Trophoblast cell (in vitro differentiated cells and primary cell): ENCODE results near the gene PFKFB3.

Experiments
- DNase-seq, 2 donors: peaks; one replicate each; pipeline ENCODE4 v3.0.0-alpha.2; 2016
- H2AFZ ChIP-seq: 2 replicates; pipeline ENCODE4 v1.6.1; 2013; ENCODE audit warnings: low read length, moderate library complexity, mild to moderate bottlenecking; ENCODE audit not compliant: insufficient read depth, poor library complexity
- H2AK5ac ChIP-seq: 2 replicates; pipeline ENCODE4 v1.6.1; 2013; ENCODE audit warnings: mild to moderate bottlenecking, low read length
- H2BK120ac ChIP-seq: 2 replicates; pipeline ENCODE4 v1.6.1; 2013; ENCODE audit warnings: low read length, mild to moderate bottlenecking, moderate library complexity; ENCODE audit not compliant: insufficient read depth, poor library complexity
- H2BK12ac ChIP-seq: 2 replicates; pipeline ENCODE4 v1.6.1; 2013; ENCODE audit warnings: mild to moderate bottlenecking, low read length, moderate library complexity
- H2BK5ac ChIP-seq: 2 replicates; pipeline ENCODE4 v1.6.1; 2013; ENCODE audit warnings: low read length, low read depth, moderate library complexity, mild to moderate bottlenecking; ENCODE audit not compliant: poor library complexity
- H3K14ac ChIP-seq: 2 replicates; pipeline ENCODE4 v1.6.1; 2013; ENCODE audit warnings: mild to moderate bottlenecking, low read length
- H3K18ac ChIP-seq: 2 replicates; pipeline ENCODE4 v1.6.1; 2013; ENCODE audit warnings: mild to moderate bottlenecking, low read length
- H3K23ac ChIP-seq: 2 replicates; pipeline ENCODE4 v1.6.1; 2013; ENCODE audit warnings: low read length
- H3K27ac ChIP-seq: 2 replicates; pipeline ENCODE4 v1.5.1; 2013; ENCODE audit warnings: low read depth, mild to moderate bottlenecking, inconsistent platforms, low read length, moderate library complexity
- H3K27me3 ChIP-seq: 2 replicates; pipeline ENCODE4 v1.6.1; 2013; ENCODE audit warnings: inconsistent platforms, mild to moderate bottlenecking, low read length, moderate library complexity; ENCODE audit not compliant: insufficient read depth
- H3K36me3 ChIP-seq, 2 experiments: 1 replicate in 1 of 2; 2 replicates in 1 of 2; pipeline ENCODE4 v1.6.1; 2013; ENCODE audit warnings: low read length in 2 of 2, mild to moderate bottlenecking in 2 of 2, moderate library complexity in 1 of 2; ENCODE audit not compliant: insufficient read depth in 2 of 2, control insufficient read depth in 1 of 2
- H3K4ac ChIP-seq: 2 replicates; pipeline ENCODE4 v1.6.1; 2013; ENCODE audit warnings: low read depth, mild to moderate bottlenecking, low read length, moderate library complexity
- H3K4me1 ChIP-seq, 2 experiments: 1 replicate in 1 of 2; 2 replicates in 1 of 2; pipeline ENCODE4 v1.6.1; 2013; ENCODE audit warnings: low read length in 2 of 2, mild to moderate bottlenecking in 2 of 2, moderate library complexity in 1 of 2; ENCODE audit not compliant: insufficient read depth in 2 of 2, control insufficient read depth in 1 of 2
- H3K4me2 ChIP-seq: 2 replicates; pipeline ENCODE4 v1.6.1; 2013; ENCODE audit warnings: inconsistent platforms, mild to moderate bottlenecking, low read length, moderate library complexity
- H3K4me3 ChIP-seq: 2 replicates; pipeline ENCODE4 v1.5.1; 2013; ENCODE audit warnings: mild to moderate bottlenecking, low read depth, low read length, inconsistent platforms
- H3K79me1 ChIP-seq: one replicate; pipeline ENCODE4 v1.6.1; 2013; ENCODE audit warnings: low read length
- H3K79me2 ChIP-seq: 2 replicates; pipeline ENCODE4 v1.6.1; 2013; ENCODE audit warnings: low read length, mild to moderate bottlenecking; ENCODE audit not compliant: control insufficient read depth, insufficient read depth, poor library complexity
- H3K9ac ChIP-seq: 2 replicates; pipeline ENCODE4 v1.6.1; 2013; ENCODE audit warnings: mild to moderate bottlenecking, low read length
- H3K9me3 ChIP-seq: 2 replicates; pipeline ENCODE4 v1.6.1; 2013; ENCODE audit warnings: low read depth, mild to moderate bottlenecking, control low read depth, inconsistent platforms, low read length; ENCODE audit not compliant: insufficient read depth
- H4K12ac ChIP-seq: 2 replicates; pipeline ENCODE4 v1.6.1; 2013; ENCODE audit warnings: low read depth, mild to moderate bottlenecking, low read length, moderate library complexity
- H4K8ac ChIP-seq: 2 replicates; pipeline ENCODE4 v1.6.1; 2013; ENCODE audit warnings: low read depth, mild to moderate bottlenecking, low read length, moderate library complexity
- H4K91ac ChIP-seq: one replicate; pipeline ENCODE4 v1.6.1; 2013; ENCODE audit warnings: low read depth, mild to moderate bottlenecking, low read length, moderate library complexity
- WGBS: extraction: QIAGEN DNeasy Blood & Tissue Kit; methylation state at CpG from one replicate; pipeline ENCODE4 v1.1.7; 2013; ENCODE audit warnings: missing lambda C conversion rate; ENCODE audit not compliant: insufficient read length, insufficient coverage; ENCODE audit errors: extremely low coverage; 5-methylcytosine and 5-hydroxymethylcytosine counted together

The PFKFB3 gene

DNA sequence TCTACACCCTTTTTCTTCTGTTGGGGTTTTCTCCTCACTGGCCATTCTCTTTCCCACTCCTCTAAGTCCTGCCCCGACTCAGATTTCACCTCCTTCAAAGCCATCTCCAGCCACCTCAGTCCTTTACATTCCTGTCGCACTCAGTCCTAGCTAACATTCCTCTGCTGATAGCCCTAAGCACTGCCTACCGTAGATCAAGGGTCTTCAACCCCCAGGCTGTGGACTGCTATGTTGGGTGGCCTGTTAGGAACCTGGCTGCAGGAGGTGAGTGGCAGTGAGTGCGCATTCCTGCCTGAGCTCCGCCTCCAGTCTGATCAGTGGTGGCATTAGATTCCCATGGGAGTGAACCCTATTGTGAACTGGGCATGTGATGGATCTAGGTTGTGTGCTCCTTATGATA lies 11.2 kb downstream of the PFKFB3 start:
- Histone ChIP-seq H3K9me3 (no peaks in the 10 kb centered on the region), H2AFZ (no peak overlapping the region), H2AK5ac (no peak overlapping the region), H3K4me1 (peaks cover 11 to 22% of the 10 kb centered on the region in 2 experiments), H2BK5ac (no peak overlapping the region), H4K8ac (no peak overlapping the region), H3K4me2 (no peak overlapping the region), H4K91ac (no peak overlapping the region), H3K27me3 (no peaks in the 10 kb centered on the region), H3K4me3 (no peak overlapping the region), H3K23ac (no peak overlapping the region), H3K27ac (no peak overlapping the region), H2BK120ac (no peak overlapping the region), H3K18ac (peak overlapping the region; percentile 15), H3K4ac (no peak overlapping the region), H3K9ac (no peak overlapping the region), H3K36me3 (peaks cover 60 to 61% of the 10 kb centered on the region in 2 experiments), H3K14ac (no peak overlapping the region), H2BK12ac (no peak overlapping the region), H3K79me2 (peaks cover 10% of the 10 kb centered on the region), H3K79me1 (peaks cover 4% of the 10 kb centered on the region), H4K12ac (no peak overlapping the region)
- WGBS = no CpG with 5 or more reads among the region's 5 CpGs
- no peak for DNase-seq

DNA sequence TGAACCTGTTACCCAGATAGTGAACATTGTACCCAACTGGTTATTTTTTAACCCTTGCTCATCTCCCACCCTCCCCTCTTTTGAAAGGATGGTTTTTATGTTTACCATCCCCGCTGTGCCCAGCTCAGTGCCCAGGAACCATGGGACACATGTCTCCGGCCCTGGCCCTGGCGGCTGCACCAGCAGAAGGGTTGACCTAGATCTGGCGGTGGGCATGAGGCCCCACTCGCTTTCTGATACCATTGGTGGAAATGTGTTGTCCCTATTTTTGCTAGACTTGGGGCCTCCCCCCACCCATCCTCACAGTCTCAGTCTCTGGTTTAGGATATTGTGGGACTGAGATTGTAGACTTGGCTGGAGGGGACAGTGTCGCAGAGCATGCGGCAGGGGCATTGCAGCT lies 11.9 kb downstream of the PFKFB3 start:
- Histone ChIP-seq H4K12ac (no peak overlapping the region), H3K79me2 (peaks cover 8% of the 10 kb centered on the region), H2BK12ac (no peak overlapping the region), H4K8ac (no peak overlapping the region), H4K91ac (no peak overlapping the region), H3K4me2 (no peak overlapping the region), H3K79me1 (peaks cover 7% of the 10 kb centered on the region), H2AK5ac (no peak overlapping the region), H2AFZ (no peak overlapping the region), H3K4me3 (no peak overlapping the region), H3K9me3 (no peaks in the 10 kb centered on the region), H3K4me1 (peaks cover 12 to 24% of the 10 kb centered on the region in 2 experiments), H3K4ac (no peak overlapping the region), H3K23ac (no peak overlapping the region), H3K27ac (no peak overlapping the region), H3K36me3 (peaks cover 67% of the 10 kb centered on the region in 2 experiments), H3K14ac (no peak overlapping the region), H3K18ac (peak overlapping the region; percentile 38), H2BK5ac (no peak overlapping the region), H2BK120ac (no peak overlapping the region), H3K9ac (no peak overlapping the region), H3K27me3 (no peaks in the 10 kb centered on the region)
- no CpG with 5 or more reads among the region's 7 CpGs for WGBS
- DNase-seq = no peak

DNA sequence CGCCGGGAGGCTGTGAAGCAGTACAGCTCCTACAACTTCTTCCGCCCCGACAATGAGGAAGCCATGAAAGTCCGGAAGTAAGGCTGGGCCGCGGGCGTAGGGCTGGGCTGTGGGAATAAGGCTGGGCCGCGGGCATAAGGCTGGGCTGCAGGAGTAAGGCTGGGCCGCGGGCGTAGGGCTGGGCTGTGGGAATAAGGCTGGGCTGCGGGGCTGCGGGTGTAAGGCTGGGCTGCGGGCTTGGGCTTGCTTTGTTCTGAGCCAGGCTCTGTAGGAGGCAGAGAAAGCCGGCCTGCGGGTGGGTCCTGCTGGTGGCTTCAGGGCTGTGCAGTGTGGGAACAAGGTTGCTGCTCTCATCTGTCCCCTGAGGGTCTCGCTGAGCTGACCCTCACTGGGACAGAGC lies 12.5 kb downstream of the PFKFB3 start:
- H3K27ac ChIP-seq = no peak overlapping the region
- H2BK120ac ChIP-seq = no peak overlapping the region
- no peak overlapping the region for H2BK12ac ChIP-seq
- H3K14ac ChIP-seq = no peak overlapping the region
- peaks cover 12 to 24% of the 10 kb centered on the region in 2 experiments for H3K4me1 ChIP-seq
- H3K27me3 ChIP-seq = no peaks in the 10 kb centered on the region
- H3K79me2 ChIP-seq = peaks cover 8% of the 10 kb centered on the region
- H2AK5ac ChIP-seq = no peak overlapping the region
- no peak overlapping the region for H4K8ac ChIP-seq
- peaks cover 68 to 72% of the 10 kb centered on the region in 2 experiments for H3K36me3 ChIP-seq
- H3K4me3 ChIP-seq = no peak overlapping the region
- no peak overlapping the region for H4K12ac ChIP-seq
- H3K9me3 ChIP-seq = no peaks in the 10 kb centered on the region
- no peak overlapping the region for H3K4ac ChIP-seq
- H3K18ac ChIP-seq = no peak overlapping the region
- H4K91ac ChIP-seq = no peak overlapping the region
- peaks cover 7% of the 10 kb centered on the region for H3K79me1 ChIP-seq
- H2AFZ ChIP-seq = no peak overlapping the region
- H3K4me2 ChIP-seq = no peak overlapping the region
- H2BK5ac ChIP-seq = no peak overlapping the region
- H3K9ac ChIP-seq = no peak overlapping the region
- DNase-seq = peak; percentile 80 to 90
- no peak overlapping the region for H3K23ac ChIP-seq
- no CpG with 5 or more reads among the region's 19 CpGs for WGBS

DNA sequence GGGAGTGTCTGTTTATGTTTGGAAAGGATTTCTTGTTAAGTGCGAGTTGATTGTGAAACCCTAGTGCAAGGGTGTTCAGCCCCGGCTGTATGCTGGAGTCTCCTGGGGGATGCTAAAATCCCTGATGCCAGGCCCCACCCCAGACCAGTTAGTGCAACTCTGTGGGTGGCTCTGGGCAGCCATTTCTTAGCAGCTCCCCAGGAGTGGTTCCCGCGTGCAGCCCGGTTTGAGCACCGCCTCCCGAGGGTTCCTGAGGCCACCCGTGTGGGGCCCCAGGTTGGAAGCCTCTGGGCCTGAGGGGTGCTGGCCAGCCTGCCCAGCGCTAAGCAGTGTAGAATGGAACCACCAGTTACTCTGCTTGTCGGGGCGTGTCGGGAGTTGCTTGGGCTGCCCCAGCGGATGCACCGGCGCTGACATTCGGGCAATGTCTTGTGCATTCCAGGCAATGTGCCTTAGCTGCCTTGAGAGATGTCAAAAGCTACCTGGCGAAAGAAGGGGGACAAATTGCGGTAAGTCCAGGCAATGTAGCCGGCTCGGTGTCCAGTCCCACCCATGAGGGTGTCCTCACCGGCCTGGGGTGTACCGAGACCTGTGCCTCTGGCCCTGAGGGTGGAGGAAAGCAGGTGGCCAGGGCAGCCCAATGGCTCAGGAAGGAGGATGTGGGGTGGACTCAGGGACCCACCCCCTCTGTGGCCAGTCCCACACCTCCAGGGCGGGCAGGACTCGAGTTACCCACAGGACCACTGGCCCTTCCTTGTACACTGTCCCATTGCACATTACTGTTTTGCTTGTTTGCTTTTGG lies 13.2 kb downstream of the PFKFB3 start:
- Histone ChIP-seq H3K4me3 (no peak overlapping the region), H3K23ac (no peak overlapping the region), H3K9me3 (peaks cover 5% of the 10 kb centered on the region), H3K4ac (no peak overlapping the region), H3K18ac (no peak overlapping the region), H4K91ac (no peak overlapping the region), H3K79me2 (peaks cover 8% of the 10 kb centered on the region), H4K12ac (no peak overlapping the region), H2AK5ac (no peak overlapping the region), H2BK5ac (no peak overlapping the region), H3K9ac (no peak overlapping the region), H2BK120ac (no peak overlapping the region), H3K36me3 (peaks cover 74 to 78% of the 10 kb centered on the region in 2 experiments), H3K4me2 (no peak overlapping the region), H3K14ac (no peak overlapping the region), H3K27me3 (no peaks in the 10 kb centered on the region), H3K4me1 (peaks cover 15 to 30% of the 10 kb centered on the region in 2 experiments), H3K79me1 (peaks cover 8% of the 10 kb centered on the region), H4K8ac (no peak overlapping the region), H2BK12ac (no peak overlapping the region), H2AFZ (no peak overlapping the region), H3K27ac (no peak overlapping the region)
- DNase-seq = no peak
- WGBS = no CpG with 5 or more reads among the region's 24 CpGs
